ENCODE measurements around the gene ARL5A.

GRCh38 chr2:151853070-151853758 lies 25.0 kb upstream of the ARL5A start:
- no peak for TF ChIP-seq CTCF (IDR thresholded peaks at IDR 0.05)
- no peak for TF ChIP-seq POLR2A (IDR thresholded peaks at IDR 0.05)
- TF ChIP-seq POLR2AphosphoS5 (IDR thresholded peaks at IDR 0.05): no peak
- no peak for TF ChIP-seq EP300 (IDR thresholded peaks at IDR 0.05)

Measured in stomach (tissue), 4 donors.